ENCODE results near the gene COL5A1.

Gene COL5A1

DNA sequence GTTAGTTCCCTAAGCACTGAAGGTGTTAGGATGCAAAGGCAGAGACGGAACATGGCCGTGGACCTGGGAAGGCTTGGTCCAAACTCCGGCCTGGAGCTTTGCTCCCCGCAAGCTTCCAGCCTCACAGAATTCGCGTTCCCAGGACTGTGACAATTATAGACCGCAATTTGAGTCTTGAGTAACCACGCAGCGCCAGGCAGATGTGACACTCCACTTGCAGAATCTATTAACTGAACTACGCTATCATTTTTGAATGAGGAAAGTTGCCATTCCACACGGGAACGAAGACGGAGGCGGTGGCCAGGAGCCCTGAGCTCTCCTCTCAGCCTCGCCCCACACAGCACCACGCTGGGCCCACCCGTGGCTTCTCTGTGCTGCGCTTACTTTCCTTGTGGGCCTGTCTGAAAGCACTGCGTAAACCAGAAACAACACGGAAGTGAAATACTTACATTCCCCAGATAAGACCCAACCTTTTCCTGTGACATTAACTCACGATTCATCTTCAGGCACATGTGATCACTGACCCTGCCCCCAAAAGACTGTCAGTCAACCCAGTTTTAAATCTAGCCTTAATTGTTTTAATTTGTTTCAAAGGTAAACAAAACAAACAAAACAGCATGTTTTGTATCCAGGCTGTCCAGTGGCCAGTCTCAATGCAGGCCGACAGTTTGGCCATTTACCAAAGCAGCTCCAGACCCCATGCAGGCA lies 16.1 kb upstream of the COL5A1 start:
- no peak for DNase-seq (ENCODE audit: low read depth in 2 of 2)

DNA sequence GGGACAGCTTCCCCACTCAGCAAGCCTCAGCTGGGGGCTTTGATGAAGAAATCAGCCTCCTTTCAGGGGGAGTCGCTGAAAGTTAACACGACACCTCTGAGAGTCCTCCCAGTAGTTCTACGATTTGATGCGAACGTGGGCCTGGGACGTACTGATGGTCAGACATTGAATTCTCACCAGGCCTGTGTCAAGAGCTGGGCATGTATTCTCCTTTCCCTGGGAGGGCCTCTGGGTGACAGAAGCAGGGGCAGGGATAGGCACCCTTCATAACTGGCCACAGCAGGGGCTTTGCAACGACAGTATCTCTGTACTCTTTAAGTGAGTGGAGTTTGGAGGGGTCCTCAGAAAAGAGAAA lies 15.6 kb upstream of the COL5A1 start:
- no peak for DNase-seq (ENCODE audit: low read depth in 2 of 2)

DNA sequence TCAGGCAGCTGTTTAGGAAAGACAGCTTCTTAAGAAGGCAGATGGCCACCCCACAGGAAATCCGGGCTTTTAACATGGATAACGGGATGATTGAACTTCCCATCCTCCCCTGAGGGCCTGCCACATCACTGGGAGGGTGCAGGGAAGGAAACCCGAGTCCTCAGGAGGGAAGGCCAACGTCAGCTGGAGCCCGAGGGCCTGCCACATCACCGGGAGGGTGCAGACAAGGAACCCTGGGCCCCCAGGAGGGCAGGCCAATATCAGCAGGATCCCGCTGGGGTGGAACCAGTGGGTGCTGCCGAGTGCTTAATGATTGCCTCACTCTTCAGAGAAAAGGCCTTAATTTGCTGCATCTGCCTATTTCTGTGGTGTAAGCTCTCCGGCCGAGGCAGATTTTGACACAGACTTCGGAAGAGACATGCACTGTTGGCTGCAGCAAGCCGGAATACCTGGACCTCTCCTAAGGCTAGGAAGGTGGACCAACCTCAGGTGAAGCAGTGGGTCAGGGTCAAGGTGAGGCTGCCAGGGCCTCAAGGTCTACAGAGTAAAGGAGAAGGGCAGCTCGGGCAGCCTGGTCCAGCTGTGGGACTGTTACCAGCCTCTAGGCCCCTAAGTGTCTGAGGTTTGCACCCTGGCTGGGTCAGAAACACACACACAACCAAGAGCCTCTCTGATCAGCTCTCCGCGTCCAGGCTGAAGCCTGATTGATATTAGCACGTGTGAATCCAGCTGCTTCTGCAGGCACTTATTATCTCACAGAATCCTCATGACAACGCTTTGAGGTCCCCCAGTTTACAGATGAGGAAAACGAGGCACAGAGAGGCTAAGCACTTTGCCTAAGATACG lies 14.8 kb upstream of the COL5A1 start:
- DNase-seq (ENCODE audit: low read depth in 2 of 2), result no peak

DNA sequence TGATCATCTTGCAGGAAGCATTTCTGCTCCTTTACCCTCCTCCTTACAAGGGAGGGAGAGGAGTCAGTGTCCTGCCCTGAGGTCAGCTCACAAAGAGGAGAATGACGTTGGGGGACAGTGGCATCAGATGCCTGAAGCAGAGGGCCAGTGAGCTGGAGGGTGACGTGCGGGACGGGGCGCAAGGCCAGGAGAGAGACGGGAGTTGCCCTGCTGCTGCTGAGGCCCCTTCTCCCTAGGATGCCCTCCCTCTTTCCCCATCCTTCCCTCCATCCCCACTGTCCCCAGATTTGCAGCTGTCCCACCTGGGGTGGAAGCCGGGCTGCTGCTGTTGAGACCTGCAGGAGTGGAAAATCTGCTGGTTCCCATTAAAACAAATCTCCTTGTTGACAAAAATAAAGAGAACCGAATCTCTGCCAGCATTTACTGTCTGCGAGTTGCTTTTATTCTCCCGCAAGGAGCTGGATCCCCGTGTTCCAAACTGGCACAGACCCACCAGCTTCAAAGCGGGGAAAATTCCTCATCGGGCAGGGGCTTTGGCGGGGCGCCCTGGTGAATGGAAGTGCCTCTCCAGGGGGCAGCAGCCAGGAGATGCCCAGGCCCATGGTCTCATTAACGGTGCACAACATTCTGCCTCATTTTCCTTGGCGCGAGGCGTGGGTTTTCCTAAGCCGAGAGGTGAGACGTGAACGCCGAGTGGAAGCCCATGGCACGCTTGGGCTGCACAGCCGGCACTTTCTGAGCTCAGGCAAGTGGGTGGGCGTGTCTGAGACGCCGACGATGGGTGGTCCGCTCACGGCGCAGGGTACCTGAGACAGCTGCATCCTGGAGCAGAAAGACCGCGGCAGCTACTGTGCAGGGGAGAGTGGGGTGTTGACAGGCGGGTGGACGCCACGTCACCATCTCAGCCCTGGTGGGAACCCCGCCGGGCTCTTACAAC lies 13.9 kb upstream of the COL5A1 start:
- DNase-seq (ENCODE audit: low read depth in 2 of 2), result no peak

DNA sequence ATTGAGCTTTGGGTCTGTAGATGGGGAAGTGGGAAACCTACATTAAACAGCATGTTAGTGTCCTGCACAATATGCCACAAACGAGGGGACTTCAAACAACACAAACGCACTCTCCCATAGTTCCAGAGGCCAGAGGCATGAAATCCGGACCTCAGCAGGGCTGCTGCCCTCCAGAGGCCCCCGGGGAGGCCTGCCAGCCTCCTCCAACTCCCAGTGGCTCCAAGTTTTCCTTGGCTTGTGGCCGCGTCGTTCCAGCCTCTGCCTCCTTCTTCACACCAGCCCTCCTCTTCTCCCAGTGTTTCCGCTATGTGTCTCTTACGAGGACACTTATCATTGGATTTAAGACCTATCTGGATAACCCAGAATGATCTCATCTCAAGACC lies 13.3 kb upstream of the COL5A1 start:
- no peak for DNase-seq (ENCODE audit: low read depth in 2 of 2)

DNA sequence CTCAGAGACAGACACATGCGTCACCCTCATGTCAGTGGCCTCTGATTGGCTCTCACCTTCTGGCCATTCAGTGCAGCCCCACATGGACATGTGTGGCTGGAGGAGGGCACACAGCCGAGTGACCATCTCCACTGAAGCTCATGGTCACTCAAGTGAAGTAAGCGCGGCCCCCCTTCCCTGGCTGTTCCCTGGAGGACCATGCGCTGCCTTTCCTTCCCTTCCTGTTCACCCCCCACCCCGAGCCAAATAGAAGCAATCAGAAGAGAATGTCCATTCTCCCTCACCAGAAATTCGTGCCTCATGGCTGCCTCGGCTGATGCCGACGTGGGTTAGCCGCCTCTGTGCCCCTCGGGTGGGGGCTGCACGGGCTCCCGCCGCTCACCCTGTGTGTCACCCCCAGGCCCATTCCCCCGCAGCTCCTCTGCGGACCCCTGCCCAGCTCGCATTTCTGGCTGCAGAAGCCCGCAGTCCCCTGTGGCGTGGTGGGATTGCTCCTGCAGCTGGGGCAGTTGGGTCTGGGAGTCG lies 12.5 kb upstream of the COL5A1 start:
- no peak for DNase-seq (ENCODE audit: low read depth in 2 of 2)

DNA sequence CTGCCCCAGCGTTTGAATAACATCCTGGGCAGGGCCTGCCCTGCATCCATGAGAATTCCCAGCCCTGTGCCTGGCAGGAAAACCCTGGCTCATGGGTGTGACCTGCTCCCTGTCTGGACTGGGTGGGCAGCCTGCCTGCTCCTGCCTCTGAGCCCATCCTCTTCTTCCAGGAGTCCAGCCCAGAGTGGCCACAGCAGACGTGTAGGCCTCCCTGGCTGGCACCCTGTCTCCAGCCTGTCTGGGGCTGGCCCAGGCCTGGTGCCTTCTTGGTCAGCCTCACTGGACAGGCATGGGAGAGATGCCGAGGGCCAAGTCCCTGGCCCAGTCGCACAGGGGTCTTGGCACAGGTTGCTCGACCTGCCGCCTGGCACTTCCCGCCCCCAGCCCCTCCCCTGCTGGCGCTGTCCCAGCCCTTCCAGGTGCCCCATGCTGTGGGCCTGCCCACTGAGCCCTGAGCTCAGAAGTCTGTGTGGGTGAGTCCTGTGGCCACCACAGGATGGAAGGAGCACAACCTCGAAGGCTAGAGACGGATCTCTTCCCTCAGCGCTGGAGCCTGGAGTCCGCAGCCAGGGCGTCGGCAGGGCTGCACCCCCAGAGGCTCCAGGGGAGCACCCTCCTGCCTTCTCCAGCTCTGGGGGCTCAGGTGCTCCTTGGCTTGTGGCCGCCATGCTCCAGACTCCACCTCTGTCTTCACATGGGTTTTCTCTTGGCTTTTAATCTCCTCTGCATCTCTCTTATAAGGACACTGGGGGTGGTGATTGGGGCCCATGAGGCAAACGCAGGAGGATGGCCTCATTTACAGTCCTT lies 11.8 kb upstream of the COL5A1 start:
- no peak for DNase-seq (ENCODE audit: low read depth in 2 of 2)

DNA sequence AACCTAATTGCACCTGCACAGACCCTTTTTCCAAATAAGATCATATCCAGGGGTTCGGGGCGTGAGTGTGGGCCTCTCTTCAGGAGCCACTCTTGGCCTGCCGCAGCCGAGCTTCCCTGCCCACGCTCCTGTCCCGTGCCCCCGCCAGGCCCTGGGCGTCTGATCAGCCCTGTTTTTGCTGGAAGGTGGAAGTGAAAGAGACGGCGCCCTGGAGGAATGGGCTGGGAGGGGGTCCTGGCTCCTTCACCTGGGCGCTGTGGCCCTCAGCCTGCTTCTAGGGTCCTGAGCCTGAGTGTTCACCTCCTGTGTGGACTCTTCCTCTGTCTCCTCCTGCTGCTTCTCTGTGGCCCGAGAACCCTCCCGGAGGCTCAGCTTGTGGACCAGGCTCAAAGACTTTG lies 11.2 kb upstream of the COL5A1 start:
- DNase-seq (ENCODE audit: low read depth in 2 of 2), result no peak

DNA sequence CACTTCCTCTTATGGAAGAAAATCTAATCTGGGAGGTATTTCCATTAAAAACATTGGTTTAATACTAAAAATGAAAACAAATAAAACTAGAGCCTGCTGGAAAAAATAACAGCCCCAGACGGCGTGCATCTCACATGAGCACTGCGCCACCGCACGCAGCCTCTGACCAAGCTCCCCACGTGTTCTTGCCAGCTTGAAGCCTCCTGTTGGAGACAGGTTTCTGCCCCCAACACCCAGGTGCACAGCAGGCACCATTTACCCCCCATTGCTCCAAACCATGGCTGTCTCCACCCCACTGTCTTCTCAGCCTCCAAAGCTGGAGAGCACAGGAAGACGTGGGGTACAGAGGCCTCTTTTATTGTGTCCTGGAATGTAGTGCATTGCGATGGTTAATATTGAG lies 10.7 kb upstream of the COL5A1 start:
- DNase-seq (ENCODE audit: low read depth in 2 of 2), result no peak

DNA sequence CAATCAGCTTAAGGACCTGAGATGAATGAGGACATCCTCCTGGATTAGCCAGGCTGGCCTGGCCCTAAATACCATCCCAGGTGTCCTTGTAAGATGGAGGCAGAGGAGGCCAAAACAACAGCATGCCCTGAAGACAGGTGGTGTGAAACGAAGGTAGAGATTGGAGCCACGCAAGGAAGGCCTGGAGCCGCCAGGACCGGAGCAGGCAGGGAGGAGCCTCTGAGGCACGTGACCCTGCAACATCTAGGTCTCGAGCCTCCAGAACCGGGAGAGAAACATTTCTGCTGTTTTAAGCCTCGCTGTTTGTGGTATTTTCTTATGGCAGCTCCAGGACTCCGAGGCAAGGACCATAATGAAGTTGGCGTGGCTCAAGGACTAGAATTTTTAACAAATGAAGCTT lies 9.7 kb upstream of the COL5A1 start:
- no peak for DNase-seq (ENCODE audit: low read depth in 2 of 2)

DNA sequence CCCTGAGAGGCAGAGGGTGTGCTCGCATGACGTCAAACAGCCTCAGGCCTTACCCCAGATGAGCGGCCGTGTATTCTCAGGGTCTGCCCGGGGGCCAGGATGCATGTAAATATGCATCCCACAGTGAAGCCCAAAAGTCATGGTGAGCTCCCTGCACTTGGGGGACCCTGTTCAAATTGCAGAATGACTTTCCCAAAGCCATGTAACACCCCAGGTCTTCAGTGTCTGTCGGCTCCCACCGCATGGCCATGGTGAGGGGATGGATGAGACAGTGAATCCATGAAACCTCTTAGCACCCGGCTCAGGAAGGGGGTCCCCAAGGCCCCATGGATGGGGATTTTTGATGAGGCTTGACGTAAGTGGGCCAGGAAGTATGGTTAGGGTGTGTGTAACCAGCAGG lies 9.3 kb upstream of the COL5A1 start:
- DNase-seq (ENCODE audit: low read depth in 2 of 2), result no peak

DNA sequence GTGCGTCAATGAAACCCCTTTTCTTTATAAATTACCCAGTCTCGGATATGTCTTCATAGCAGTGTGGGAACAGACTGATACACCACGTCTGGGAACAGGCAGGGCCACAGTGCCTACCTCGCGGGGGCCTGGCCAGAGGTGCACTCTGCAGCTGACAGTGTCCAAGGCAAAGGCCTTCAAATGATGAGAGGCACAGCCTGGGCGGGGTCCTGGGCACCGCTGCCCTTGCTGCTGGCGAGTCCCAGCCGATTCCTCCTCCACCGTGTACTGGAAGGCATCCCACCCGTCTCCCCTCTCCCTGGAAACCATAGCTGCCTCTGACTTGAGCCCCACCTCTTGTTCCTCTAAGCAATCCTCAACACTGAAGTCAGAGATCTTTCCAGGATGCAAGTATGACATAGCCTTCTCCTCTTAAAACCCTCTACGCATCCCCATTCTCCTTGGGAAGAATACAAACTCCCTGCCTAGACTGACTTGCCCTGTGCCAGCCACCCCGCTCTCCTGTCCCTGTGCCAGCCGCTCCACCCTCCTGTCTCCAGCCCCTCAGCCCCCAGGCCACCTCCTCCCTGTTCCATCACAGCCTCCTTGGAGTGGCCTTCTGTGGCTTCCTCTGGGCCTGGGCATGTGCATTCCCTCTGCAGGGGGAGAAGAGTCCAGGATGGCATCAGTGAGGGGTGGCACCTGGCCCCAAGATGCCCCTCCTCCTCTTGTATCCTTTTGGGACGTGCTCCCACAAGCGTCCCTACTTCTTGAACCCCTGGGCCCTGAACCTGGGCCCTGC lies 8.1 kb upstream of the COL5A1 start:
- no peak for DNase-seq (ENCODE audit: low read depth in 2 of 2)

DNA sequence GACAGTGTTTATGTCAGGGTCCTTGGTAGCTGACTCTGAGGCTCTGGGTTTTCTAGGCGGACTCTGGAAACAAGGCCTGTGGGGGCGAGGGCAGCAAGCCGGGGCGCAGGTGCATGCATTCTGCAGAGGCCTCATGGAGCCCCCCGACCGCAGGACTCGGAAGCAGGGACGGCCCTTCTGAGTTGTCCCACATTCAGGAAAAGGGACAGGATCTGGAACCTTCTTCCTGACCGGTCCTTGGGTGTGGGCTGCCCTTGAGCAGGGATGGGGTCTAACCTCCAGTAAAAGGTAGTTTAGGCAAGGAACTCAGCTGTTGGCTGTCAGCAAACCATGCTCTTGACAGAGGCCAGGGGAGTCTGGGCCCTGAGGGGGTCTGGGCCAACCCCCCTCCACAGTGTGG lies 7.4 kb upstream of the COL5A1 start:
- DNase-seq (ENCODE audit: low read depth in 2 of 2), result no peak

DNA sequence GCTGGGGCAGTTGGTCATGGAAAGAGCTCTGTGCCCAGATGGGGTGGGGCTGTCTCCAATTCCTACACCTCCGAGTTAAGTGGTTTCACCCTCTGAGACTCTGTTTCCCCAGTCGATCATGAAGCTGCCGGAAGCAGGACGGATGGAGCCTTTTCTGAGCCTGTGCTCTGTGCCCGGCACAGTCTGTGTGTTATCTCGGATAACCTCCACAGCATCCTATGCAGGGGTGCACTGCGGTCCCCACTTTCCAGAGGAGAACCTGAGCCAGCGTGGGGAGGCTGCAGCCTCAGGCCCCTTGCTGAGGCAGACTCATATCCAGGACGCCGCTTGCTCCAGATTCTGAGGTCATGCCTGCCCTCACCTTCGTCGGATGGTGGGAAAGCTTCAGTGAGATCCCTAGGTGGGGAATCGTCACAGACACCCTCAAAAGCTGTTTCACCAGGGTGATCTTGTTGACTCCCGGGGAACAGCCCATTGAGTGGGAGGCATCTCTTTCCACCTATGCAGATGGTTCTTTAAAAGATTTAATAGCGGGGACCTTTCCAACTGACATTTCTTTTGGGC lies 6.9 kb upstream of the COL5A1 start:
- no peak for DNase-seq (ENCODE audit: low read depth in 2 of 2)

DNA sequence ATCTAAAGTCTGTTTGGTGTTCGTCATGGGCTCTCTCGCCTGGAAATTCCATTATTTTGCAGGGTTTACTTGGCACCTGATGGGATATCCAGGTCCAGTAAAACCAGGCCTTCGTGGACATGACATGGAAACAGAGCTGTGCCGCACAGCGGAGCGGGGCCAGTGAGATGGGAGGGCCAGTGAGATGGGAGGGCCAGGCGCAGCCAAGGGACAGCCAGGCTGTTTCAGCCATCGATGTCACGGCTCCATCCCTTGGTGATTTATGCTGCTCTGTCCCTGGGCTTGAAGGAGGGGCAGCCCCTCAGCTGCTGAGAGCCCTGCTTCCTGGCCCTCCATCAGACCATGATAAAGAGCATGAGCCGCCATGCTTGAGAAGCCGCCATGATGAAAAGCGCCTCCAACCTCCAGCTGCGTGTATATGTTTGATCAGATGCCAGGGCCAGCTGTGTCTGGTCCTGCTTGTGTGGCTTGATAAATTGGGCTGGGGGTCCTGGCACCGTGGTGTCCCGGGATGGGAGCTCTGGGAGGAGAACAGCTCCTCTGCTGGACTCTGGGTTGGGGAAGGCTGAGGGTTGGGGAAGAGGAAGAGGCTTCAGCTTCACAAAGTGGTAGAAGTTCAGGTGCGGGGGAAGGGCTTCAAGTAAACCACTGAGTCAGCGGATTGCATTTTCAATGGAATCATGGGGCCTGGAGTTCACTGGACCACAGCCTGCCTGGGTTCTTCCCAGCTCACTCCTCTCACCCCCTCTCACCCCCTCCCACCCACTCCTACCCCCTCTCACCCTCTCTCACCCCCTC lies 6.1 kb upstream of the COL5A1 start:
- no peak for DNase-seq (ENCODE audit: low read depth in 2 of 2)

DNA sequence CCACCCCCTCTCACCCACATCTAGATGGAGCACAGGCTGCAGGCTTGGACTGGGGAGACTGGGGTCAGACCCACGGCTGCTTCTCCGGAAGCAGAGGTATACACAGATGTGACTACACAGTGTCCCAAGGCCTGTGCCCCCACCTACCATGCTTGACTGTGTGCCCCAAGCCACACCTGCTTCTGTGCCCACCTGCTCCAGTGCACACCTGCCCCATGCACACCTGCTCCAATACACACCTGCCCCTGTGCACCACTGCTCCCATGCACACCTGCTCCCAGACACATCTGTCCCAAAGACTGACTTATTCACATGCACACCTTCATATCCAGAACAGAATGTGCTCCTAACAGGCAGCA lies 5.5 kb upstream of the COL5A1 start:
- DNase-seq (ENCODE audit: low read depth in 2 of 2), result no peak

DNA sequence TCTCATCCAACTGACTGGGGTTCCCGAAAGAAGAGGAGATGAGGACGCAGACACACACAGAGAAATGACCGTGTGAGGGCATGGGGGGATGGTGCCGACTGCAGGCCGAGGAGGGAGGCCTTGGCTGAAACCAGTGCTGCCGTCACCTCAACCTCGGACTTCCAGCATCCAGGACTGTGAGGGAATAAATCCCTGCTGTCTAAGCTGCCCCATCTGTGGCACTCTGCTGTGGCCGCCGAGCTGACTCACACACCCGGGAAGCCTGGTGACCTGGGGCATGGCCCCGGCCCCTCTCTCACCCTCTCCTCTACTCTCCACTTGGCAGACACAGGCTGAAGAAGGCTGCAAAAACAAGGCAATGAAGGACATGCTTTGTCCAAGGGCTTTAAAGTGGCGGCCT lies 4.4 kb upstream of the COL5A1 start:
- no peak for DNase-seq (ENCODE audit: low read depth in 2 of 2)

DNA sequence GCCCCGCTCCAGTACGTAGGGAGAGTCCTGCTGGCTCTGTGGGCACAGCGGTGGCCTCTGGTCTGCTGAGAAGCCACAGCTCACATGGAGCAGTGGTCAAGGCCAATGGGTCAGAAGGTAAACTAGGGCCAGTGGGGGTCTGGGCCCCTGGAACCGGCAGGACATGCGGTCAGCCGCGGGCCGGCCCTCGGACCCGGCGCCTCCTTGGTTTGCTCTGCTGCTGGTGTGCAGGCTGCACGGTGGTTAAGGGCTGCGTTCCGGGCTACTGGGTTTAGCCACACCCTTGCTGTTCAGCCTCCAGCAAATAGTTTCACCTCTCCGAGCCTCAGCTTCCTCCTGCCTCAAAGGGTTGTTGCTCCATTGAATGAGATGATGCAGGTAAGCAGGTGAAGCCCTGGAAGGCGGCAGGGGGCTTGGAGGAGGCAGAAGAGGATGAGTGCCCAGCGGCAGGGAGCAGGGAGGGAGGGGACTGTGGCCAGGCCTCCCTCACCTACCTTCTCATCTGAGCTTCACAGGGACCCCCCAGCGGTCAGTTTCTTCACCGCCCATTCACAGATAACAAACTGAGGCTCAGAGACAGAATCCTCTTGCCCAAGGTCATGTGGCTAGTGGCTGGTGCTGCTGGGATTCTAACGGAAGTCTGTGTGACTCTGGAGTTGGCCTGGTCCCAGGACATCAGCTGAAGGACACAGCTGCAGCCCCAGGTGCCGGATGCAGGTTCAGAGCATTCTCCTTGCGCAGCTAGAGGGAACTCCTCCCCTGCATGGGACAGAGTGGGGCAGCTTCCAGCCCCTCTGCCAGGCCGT lies 3.7 kb upstream of the COL5A1 start:
- no peak for DNase-seq (ENCODE audit: low read depth in 2 of 2)
